PC-3 (cell line): ENCODE results near the gene RASAL1.

Source experiments
- CTCF ChIP-seq: fragments of 300-600 bp; sonication (generic); conservative IDR thresholded peaks from 2 replicates; pipeline ENCODE4 v1.5.1; 2017; ENCODE audit warnings: antibody characterized with exemption, low read depth, mild to moderate bottlenecking, low read length
- EZH2 ChIP-seq: fragments of 300-600 bp; sonication (generic); IDR thresholded peaks from one replicate; pipeline ENCODE4 v1.6.1; 2017; ENCODE audit warnings: antibody characterized with exemption, mild to moderate bottlenecking, low read length; ENCODE audit not compliant: unreplicated experiment

GRCh38 chr12:113131556-113131955, 4.0 kb downstream of the RASAL1 start:
- TF ChIP-seq CTCF (no peak), EZH2 (no peak)
